IPS DF 19.7 (cell line): ENCODE results near the gene C12orf57.

Experiments
- DNase-seq: peaks from one replicate; pipeline ENCODE4 v3.0.0-alpha.2; 2013; ENCODE audit warnings: low read depth, low spot score

C12orf57 gene

DNA sequence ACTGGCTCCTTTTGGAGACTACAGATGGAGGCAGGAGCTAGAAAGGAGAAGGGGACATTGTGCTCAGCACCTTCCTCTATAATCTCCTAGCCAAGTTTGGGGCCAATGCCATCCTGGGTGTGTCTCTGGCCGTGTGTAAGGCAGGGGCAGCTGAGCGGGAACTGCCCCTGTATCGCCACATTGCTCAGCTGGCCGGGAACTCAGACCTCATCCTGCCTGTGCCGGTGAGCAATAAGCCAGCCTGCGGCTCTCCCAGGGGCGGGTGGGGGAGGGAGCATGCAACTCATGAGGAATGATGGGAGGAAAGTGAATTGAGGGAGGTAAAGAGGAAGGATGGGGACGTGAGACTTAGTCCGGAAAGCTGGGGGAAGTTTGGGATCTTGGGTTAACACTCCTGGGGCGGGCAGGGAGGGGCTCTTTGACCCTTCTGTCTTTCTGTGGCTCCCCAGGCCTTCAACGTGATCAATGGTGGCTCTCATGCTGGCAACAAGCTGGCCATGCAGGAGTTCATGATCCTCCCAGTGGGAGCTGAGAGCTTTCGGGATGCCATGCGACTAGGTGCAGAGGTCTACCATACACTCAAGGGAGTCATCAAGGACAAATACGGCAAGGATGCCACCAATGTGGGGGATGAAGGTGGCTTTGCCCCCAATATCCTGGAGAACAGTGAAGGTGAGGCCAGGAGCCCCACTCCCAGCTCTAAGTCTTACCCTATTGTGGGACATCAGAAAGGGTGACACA lies 26.2 kb upstream of the C12orf57 start:
- DNase-seq: no peak

DNA sequence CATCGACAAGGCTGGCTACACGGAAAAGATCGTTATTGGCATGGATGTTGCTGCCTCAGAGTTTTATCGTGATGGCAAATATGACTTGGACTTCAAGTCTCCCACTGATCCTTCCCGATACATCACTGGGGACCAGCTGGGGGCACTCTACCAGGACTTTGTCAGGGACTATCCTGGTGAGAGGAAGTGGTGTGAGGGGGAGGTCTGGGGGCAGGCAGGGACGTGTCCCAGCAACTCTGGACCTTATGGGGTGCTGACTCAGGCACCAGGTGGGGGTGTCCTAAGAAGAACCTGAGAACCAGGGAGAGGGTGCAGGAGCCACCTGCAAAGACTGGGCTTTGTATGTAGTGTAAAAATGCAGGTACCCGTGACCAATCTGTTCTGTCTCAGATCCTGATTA lies 24.2 kb upstream of the C12orf57 start:
- DNase-seq: no peak

DNA sequence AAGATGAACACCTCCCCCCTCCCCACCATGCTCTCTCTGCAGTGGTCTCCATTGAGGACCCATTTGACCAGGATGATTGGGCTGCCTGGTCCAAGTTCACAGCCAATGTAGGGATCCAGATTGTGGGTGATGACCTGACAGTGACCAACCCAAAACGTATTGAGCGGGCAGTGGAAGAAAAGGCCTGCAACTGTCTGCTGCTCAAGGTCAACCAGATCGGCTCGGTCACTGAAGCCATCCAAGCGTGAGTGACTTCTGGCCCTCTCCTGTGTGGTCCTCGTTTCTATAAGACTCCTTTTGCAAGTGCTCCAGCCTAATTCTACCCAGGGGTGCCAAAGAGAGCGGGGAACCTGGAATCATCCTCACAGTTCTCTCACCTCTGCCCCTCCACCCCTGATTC lies 22.3 kb upstream of the C12orf57 start:
- no peak for DNase-seq

DNA sequence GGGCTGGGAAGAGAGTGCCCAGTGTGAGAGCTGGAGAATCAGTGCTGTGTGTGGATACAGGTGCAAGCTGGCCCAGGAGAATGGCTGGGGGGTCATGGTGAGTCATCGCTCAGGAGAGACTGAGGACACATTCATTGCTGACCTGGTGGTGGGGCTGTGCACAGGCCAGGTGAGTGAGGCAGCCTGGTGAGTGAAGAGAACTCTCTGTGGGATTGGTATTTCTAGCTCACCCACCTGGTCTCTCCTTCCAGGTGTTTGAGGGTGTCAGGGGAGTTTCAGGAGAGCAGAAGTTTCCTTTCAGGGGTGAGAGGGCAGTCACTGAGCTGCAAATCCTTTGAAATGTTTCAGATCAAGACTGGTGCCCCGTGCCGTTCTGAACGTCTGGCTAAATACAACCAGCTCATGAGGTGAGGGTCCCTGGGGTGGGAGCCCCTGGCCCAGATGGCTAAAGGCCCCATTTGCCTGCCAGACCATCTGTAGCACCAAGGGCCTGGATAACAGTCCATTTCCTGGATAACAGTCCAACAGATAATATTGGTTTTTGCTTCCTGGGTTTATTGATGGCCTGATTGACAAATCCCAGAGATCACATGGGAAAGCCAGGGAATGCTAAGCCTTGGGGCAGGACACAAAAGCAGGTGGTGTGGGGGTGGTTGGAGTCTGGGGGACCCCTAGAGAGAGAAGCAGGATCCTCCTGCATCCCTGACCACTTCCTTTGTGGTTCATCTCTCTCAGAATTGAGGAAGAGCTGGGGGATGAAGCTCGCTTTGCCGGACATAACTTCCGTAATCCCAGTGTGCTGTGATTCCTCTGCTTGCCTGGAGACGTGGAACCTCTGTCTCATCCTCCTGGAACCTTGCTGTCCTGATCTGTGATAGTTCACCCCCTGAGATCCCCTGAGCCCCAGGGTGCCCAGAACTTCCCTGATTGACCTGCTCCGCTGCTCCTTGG lies 21.6 kb upstream of the C12orf57 start:
- no peak for DNase-seq

DNA sequence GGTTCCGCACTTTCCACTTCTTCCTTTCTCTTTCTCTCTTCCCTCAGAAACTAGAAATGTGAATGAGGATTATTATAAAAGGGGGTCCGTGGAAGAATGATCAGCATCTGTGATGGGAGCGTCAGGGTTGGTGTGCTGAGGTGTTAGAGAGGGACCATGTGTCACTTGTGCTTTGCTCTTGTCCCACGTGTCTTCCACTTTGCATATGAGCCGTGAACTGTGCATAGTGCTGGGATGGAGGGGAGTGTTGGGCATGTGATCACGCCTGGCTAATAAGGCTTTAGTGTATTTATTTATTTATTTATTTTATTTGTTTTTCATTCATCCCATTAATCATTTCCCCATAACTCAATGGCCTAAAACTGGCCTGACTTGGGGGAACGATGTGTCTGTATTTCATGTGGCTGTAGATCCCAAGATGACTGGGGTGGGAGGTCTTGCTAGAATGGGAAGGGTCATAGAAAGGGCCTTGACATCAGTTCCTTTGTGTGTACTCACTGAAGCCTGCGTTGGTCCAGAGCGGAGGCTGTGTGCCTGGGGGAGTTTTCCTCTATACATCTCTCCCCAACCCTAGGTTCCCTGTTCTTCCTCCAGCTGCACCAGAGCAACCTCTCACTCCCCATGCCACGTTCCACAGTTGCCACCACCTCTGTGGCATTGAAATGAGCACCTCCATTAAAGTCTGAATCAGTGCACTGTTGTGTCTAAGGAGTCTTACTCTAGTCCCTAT lies 20.7 kb upstream of the C12orf57 start:
- DNase-seq: no peak

DNA sequence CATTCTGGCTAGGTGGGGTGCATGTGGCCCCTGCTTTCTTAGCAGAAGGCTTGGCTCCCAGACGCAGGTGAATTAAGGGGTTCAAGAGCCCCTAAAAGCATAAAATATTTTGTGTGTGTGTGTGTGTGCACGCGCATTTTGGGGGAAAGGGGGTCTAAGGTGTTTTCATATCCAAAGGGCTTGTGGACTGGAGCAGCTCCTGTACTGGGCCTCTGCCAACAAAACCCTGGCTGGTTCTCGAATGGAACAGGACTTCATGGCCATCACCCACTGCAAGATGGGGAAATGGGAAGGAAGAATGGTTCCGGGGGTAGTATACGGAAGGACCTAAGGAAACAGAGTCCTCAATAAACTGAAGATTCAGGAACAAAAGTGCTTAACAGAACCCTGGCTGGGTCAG lies 20.0 kb upstream of the C12orf57 start:
- no peak for DNase-seq

DNA sequence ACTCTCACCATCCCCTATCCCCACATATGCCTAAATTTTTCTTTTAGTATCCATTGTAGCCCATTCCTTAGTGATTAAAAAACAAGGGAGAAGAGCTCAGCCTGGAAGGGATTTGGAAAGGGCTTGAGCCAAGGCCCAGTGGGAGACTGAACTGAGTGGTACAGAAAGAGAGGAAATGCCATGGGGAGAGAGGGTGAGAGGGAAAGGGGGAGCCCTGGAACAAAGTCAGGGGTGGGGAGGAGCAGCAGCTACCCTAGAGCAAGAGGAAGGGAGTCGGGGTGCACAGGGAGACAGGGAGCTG lies 18.6 kb upstream of the C12orf57 start:
- DNase-seq: no peak

DNA sequence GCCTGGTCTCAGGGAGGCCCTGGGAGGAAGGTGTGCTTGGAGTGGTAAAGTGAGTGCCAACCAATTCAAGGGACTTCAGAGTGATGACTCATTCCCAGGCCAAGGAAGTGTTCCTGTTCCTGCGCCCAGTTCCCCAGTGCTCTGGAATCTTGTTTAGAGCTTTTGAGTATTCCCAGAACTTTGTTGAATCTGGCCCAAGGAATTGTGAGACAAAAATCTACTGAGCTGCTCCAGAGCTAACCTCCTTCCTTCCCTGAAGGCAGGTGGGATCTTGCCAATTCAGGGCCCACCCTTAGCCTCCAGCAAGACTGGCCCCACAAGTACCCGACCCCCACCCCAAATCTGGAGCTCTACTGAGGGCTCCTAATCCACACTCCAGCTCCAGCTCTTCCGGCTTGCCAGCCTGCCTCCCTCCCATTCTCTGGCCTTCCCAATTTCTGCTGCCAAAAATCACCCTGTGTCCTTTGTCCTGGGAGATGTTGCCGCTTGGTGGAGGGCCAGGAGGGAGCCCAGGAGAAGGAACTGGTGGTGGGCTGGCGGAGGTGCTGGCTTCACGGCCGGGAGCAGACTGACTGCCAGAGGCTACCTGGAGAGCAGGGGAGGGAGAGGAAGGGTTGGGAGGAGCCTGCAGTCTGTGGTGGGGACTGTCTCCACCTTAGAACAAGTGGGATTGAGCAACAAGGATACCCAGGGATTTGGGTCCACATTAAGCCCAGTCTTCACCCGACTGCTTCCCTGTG lies 18.1 kb upstream of the C12orf57 start:
- no peak for DNase-seq

DNA sequence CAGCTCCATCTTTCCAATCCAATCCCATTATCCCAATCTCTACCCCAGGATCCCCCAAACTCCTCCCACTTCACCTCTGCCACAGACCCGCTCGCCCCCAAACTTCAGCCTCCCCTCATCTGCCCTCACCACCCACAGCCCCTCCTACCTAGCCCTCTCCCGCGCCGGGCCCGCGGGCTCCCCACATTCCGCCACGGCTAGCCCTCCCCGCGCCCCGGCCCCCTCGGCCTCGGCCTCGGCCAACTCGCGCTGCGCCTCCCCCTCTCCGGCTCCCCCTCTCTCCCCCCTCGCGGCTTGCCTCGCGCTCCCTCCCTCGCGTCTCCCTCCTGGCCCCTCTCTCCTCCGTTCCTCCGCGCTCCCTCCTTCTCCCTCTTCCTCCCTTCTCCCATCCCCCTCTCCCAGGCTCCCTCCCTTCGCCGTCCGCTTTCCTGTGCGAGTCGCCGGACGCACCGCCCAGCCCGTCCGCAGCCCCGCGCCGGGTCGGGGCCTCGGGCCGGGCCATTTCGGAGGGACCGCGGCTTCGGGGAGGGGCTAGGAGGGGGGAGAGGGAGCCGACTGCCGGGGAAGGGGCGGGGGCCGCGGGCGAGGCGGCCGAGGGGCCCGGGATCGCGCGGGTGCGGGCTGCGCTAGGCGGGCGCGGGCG lies 16.3 kb upstream of the C12orf57 start, which contains the start of gene ATN1:
Gene ATN1 (plus strand): TSS at position 581 of the 643 bp plus-strand sequence. CDS start 6,043 bp downstream, outside the sequence.
- DNase-seq: no peak

DNA sequence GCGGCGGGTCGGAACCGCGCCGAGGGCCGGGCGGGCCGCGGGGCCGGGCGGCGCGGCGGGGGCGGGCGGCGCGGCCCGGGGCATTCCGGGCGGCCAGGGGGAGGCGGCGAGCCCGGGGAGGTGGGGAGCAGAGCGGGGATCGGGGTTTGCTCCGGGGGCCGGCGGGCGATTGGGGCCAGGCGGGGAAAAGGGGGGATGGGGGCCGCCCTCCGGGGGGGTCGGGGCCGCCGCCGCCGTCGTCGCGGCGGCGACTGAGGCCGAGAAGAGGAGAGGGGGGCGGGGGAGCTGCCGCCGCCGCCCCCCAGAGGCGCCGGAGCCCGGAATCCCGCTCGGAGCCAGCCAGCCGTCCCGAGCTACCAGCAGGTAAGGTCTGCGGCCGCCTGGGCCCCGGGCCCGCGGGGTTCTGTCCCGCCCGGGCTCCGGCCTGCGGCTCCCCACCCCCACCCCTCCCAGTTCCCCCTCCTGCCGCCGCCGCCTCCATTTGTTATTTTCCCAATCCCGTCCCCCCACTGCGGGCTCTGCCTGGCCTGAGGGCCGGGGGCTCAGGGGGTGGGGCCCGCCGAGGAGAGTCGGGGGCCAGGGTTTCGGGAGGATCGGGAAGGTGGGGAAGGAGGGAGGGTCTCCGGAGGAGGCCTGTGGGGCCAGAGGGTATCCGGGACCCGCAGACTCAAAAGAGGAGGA lies 15.7 kb upstream of the C12orf57 start:
- DNase-seq: no peak

DNA sequence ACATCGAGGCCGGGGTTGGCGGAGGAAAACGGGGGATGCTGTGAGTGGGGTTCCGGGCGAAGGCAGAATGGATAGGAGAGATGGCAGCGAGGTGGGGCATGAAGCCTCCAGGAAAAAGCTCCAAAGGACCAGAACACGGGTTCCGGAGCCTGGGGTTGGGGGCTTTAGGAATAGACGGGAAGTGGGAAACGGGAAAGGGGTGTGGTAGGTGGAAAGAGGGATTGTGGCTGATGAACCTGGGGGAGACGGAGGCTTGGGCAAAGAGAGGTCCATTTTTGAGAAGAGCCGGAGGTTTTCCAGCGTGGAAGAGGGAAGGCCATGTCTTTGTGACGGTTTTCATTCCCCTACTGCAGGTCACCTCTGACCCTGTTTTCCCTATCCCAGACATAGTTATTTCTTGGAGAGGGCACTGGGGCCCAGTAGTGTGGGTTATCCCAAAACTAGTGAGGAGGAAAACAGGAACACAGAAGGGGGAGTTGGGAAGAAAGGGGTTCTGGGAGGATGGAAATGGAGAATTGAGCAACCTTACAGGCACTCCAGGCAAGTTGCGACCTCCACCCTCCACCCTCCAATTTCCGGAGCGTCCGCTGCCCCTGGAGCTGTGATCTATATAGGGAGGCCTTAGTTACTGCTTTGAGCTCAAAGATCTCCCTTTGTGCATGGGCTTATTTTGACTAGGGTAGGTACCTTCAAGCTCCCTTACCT lies 15.0 kb upstream of the C12orf57 start:
- DNase-seq: no peak

DNA sequence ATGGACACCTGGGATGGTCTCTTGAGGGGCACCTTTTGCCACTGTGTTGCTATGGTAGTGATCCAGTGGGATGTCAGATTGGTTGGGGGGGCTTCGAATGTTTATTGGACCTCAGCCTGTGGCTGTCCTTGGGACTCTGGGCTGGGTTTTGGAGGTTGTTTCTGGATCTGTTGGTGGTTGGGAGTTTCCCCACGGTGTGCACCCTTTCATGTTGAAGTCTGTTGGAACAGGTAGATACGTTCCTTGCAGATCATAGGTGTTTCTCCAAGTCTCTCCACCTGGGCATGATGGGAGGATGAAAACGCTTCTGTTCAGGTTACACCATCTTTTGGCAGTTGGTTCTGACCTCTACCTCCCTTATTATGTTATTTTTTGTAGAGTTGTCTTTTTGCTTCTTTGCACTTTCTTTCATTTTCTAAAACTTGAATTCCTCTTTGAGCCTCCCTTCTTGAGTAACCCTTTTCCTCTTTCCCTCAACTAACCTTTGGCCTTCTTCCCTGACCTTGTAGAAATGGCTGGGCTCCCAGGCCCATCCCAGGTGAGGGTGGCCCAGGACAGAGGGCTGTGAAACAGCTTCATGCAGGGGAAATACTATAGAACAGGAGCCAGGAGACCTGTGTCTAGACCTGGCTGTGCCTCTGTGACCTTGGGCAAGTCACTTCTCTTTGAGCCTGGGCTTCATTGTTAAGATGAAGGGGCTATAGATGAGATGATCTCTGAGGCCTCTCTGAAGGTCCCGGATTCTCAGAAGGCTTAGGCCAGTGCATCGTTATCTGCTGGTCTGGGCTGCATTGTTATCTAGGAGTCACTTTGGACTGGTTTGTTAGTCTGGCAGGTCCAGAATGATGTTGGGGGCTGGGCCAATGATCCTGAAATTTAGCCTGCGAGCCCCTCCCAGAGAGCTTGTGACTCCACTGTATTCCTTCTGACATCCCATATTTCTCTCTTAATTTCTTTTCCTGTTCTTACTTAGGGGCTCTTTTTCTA lies 14.1 kb upstream of the C12orf57 start:
- DNase-seq: no peak

DNA sequence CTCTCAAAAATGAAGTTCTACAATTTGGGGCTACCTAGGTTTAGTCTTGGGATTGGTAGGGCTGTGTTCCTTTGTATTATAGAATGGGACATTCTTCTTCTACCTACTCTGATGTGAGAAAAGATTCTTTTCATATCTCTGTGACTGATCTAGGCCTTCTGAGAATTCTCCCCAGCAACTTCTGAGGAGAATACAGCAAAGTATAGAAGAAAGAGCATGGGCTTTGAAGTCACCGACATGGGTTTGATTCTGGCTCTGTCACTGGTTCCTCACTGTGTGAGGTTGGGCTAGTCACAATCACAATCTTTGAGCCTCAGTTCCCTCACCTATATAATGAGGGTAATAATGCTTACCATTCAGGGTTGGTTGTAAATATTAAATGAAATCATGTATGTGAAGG lies 11.1 kb upstream of the C12orf57 start:
- no peak for DNase-seq

DNA sequence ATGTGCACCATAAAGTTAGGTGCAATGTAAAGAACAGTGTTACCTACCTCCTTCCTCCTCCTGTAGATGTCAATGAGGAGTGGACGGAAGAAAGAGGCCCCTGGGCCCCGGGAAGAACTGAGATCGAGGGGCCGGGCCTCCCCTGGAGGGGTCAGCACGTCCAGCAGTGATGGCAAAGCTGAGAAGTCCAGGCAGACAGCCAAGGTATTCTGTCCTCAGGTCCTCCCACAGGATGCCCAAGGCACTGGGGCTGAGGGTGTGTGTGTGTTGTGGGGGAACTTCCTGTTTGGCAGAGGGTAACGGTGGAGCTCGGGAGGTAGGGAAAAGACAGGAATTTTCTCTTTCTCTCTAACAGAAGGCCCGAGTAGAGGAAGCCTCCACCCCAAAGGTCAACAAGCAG lies 9.7 kb upstream of the C12orf57 start:
- no peak for DNase-seq

DNA sequence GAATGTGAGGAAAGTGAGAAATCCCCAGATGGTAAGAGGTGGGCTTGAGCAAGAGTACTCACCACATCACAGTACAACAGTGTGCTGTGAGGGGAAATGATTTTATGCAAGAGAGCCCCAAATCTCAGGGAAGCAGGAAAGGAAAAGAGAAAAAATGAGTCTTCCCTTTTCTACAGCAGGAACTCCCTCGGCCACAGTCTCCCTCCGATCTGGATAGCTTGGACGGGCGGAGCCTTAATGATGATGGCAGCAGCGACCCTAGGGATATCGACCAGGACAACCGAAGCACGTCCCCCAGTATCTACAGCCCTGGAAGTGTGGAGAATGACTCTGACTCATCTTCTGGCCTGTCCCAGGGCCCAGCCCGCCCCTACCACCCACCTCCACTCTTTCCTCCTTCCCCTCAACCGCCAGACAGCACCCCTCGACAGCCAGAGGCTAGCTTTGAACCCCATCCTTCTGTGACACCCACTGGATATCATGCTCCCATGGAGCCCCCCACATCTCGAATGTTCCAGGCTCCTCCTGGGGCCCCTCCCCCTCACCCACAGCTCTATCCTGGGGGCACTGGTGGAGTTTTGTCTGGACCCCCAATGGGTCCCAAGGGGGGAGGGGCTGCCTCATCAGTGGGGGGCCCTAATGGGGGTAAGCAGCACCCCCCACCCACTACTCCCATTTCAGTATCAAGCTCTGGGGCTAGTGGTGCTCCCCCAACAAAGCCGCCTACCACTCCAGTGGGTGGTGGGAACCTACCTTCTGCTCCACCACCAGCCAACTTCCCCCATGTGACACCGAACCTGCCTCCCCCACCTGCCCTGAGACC lies 8.2 kb upstream of the C12orf57 start:
- DNase-seq: no peak

DNA sequence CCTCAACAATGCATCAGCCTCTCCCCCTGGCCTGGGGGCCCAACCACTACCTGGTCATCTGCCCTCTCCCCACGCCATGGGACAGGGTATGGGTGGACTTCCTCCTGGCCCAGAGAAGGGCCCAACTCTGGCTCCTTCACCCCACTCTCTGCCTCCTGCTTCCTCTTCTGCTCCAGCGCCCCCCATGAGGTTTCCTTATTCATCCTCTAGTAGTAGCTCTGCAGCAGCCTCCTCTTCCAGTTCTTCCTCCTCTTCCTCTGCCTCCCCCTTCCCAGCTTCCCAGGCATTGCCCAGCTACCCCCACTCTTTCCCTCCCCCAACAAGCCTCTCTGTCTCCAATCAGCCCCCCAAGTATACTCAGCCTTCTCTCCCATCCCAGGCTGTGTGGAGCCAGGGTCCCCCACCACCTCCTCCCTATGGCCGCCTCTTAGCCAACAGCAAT lies 7.6 kb upstream of the C12orf57 start:
- no peak for DNase-seq

DNA sequence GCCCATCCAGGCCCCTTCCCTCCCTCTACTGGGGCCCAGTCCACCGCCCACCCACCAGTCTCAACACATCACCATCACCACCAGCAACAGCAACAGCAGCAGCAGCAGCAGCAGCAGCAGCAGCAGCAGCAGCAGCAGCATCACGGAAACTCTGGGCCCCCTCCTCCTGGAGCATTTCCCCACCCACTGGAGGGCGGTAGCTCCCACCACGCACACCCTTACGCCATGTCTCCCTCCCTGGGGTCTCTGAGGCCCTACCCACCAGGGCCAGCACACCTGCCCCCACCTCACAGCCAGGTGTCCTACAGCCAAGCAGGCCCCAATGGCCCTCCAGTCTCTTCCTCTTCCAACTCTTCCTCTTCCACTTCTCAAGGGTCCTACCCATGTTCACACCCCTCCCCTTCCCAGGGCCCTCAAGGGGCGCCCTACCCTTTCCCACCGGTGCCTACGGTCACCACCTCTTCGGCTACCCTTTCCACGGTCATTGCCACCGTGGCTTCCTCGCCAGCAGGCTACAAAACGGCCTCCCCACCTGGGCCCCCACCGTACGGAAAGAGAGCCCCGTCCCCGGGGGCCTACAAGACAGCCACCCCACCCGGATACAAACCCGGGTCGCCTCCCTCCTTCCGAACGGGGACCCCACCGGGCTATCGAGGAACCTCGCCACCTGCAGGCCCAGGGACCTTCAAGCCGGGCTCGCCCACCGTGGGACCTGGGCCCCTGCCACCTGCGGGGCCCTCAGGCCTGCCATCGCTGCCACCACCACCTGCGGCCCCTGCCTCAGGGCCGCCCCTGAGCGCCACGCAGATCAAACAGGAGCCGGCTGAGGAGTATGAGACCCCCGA lies 7.0 kb upstream of the C12orf57 start:
- DNase-seq: no peak
